GM10847 (cell line): ENCODE data around the gene CINP.

Experiments used
- POLR2A ChIP-seq: IDR thresholded peaks from 2 replicates; pipeline ENCODE4 v1.6.1; 2011; ENCODE audit not compliant: insufficient read length; ENCODE audit errors: extremely low read depth

The CINP gene

GRCh38 chr14:102335163-102335562, 27.5 kb downstream of the CINP start:
- TF ChIP-seq POLR2A: no peak

DNA sequence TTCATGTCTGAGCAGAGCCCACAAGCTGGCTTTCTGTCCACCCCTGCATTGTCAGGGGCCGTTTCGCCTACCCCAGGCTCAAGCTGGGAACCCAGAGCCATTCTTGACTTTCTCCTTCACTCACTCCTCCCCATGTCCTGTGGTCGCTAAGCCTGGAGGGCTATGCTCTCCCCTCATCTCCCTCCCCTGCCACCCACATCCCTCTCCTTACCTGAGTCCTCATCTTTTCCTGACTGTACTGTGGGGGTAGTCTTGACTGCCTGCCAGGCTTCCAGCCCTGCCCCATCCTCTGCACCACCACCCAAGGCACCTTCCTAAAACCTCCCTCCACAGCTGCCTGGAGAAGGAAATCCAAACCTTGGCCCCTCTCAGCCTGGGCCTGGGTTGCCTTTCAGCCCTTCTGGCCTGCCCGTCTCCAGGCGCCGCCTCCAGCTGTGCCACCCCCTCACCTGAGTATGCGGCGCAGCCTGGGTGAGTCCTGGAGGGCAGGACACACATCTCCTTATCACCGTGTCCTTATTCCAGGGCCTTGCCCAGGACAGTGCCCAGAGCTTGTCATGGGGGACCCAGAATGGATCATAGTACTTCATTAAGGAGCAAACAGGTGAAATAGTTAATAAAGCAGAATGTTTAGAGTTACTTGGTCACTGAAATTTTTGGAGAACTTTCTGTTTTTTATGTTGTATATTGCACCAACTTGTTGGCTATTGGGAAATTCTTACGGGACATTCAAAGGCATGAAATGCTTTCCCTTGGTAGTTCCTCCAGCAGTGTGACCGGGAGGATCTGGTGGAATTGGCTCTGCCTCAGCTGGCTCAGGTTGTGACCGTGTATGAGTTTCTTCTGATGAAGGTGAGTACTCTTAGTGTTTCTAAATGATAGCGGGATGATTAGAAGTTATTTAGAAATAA, 28.6 kb downstream of the CINP start:
- no peak for TF ChIP-seq POLR2A

DNA sequence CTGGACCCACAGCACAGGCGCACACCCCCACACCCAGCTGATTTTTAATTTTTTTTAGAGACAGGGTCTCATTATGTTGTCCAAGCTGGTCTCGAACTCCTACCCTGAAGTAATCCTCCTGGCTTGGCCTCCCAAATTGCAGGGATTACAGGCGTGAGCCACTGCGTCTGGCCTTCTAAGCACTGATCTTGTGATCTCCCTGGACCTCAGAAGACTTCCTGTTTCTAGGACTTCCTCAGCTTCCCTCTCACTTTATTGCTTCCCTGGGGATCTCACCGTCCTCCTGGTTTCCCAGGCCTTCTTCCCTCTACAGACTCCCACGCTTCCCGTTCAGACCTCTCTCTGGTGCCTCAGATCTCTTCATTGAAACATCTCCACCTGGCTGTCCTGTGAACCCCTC, 29.3 kb downstream of the CINP start:
- no peak for TF ChIP-seq POLR2A

- TF ChIP-seq POLR2A: no peak
Observed at GRCh38 chr14:102330806-102331205, 31.9 kb downstream of the CINP start.

DNA sequence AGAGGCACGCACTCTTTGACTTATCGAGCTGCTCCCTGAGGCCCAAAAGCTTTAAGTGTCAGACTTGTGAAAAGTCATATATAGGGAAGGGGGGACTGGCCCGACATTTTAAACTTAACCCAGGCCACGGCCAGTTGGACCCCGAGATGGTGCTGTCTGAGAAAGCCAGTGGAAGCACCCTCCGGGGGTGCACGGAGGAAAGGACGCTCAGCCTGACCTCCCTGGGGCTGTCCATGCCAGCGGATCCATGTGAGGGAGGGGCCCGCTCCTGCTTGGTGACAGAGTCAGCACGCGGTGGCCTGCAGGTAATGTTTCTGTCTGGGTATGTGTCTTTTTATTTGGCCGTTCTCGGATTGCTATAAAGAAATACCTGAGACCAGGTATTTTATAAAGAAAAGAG, 36.1 kb downstream of the CINP start:
- TF ChIP-seq POLR2A: no peak

DNA sequence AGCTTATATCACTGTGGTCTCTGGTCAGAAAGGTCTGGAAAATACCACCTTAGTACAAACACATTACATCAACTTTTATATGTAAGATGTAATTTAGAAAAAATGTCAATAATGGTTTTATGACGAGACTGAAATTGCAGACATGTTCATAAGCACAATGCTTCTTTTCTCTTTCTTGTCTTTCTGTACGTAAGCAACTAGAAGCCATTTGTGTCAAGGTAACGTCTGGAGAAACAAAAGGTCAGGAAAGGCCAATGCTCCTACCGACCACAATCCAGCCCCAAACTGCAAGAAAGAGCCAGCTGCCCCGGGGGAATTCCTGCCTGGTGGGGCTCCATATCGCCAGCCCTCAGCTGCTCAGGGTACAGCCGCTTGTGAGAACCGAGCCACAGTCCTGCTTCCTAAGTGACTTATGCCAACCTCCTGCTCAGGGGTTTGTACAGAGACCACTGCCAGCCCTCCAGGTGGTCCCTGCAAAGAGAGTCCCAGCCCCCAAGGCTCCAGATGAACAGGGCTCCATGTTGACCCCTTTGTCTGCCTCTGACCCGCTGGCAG, 36.8 kb downstream of the CINP start:
- TF ChIP-seq POLR2A: no peak

GRCh38 chr14:102323102-102323501, 39.6 kb downstream of the CINP start:
- TF ChIP-seq POLR2A: no peak

GRCh38 chr14:102321456-102322422, 41.0 kb downstream of the CINP start:
- no peak for TF ChIP-seq POLR2A

DNA sequence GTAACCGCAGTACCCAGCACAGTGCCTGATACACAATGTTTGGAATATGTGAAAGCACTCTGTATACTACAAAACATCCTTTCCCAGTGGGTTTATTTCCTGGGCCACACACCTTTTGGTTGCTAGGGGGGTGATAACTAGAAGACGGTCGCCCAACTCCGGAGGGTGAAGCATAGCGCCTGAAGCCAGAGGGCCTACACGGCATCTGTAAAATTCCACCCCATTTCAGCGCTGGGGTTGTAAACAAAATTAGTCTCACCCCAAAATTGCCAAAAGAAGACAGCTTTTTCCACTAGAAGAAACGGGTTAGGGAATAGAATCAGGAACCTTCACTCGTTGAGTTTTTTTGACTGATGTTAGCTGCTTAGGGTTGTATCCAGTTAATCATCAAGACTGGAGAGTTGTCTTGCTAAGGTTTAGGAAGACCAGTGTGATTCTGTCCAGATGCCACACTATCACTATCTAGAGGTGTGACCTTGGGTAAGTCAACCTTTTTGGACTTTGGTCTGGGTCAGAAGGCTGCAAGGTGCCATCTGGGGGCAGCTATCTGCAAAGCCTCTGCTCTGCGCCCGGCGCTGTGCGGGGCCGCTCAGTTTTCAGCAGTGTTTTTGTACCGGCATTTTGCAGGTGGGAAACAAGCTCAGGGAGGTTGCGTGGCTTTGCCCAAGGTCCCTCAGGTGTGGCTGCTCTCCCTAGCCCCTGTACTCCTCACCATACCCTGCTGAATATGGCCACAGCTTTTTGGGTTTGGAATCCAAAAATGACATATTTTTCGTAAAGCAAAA, 41.8 kb downstream of the CINP start:
- TF ChIP-seq POLR2A: no peak

GRCh38 chr14:102320033-102320660, 42.5 kb downstream of the CINP start:
- no peak for TF ChIP-seq POLR2A

DNA sequence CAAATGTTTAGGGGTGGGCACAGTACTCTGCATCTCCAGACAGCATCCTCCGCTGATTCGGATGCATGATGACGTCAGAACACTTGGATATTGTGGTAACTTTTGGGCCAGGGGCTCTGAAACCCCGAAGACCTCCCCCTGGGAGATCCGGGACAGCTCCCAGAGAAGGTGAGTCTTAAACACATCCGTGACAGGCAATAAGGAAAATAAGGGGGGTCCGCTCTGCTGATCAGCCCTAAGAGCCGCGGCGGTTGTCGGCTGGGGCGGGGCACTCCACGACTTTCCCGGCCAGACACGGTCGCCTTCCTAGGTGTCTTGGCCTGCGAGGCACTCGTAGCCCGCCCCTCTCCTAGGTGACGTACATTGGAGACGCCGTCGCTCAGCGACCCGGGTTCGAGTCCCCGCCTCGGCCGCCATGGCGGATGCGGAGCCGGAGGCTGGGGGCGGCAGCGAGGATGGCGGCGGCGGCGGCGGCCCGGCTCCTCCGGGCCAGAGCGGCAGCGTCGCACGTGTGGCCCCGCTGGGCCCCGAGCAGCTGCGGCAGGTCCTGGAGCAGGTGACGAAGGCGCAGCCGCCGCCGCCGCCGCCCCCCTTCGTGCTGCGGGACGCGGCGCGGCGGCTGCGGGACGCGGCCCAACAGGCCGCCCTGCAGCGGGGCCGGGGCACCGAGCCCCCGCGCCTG, 43.2 kb downstream of the CINP start, which contains the start of gene ZNF839:
TSS of gene ZNF839 (plus strand) at position 396 of the 682 bp plus-strand sequence. CDS start at position 416, 20 bp downstream.
- no peak for TF ChIP-seq POLR2A

DNA sequence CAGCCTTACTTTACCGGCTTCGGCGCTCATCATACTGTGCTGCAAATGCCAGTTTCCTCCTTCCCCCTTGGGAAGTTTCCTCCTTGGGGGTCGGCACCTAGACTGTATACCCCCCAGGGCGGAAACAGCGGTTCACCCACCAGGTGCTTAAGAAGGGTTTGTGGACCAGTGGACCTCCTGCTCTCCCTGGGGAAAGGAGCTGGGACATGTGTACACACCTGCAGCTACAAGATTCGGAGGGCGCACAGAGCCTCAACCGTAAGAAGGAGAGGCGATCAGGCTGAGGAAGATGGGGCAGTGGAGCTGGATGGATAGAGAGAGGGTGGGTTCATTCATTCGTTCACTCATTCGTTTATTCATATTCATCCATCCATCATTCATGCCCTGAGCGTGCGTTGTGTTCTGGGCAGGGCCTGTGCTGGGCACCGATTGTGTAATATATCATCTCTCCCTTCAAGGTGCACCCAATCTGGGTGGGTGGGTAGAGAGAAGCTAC, 43.9 kb downstream of the CINP start:
- TF ChIP-seq POLR2A: no peak

- no peak for TF ChIP-seq POLR2A
Observed at GRCh38 chr14:102317564-102318248, 45.0 kb downstream of the CINP start.
